ENCODE results near the gene TBC1D5.
"Not testable (repeated sequence)": the region's sequence is repeated elsewhere in the genome, so short reads cannot be mapped to it uniquely, and the experiment has no call there.

DNA sequence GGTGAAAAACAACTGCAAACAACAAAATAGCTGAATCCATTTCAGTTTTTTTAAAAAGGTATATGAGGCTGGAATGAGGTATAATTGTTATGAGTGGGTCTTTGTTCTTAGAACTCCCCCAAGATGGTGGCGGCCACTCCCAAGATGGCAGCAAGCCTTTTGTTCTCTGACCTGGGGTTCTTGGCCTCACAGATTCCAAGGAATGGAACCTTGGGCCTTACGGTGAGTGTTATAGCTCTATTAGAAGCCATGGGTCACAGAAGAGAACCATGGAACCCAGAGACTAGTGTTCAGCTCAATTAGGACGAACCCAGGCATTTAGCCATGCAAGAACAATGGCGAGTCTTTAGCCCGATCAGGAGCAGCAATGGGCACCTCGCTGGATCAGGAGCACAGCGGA lies 7.1 kb downstream of the TBC1D5 start:
- TF ChIP-seq, protein P1, sequence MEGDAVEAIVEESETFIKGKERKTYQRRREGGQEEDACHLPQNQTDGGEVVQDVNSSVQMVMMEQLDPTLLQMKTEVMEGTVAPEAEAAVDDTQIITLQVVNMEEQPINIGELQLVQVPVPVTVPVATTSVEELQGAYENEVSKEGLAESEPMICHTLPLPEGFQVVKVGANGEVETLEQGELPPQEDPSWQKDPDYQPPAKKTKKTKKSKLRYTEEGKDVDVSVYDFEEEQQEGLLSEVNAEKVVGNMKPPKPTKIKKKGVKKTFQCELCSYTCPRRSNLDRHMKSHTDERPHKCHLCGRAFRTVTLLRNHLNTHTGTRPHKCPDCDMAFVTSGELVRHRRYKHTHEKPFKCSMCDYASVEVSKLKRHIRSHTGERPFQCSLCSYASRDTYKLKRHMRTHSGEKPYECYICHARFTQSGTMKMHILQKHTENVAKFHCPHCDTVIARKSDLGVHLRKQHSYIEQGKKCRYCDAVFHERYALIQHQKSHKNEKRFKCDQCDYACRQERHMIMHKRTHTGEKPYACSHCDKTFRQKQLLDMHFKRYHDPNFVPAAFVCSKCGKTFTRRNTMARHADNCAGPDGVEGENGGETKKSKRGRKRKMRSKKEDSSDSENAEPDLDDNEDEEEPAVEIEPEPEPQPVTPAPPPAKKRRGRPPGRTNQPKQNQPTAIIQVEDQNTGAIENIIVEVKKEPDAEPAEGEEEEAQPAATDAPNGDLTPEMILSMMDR (IDR thresholded peaks at IDR 0.05): not testable (repeated sequence)
- TF ChIP-seq EZH2, EZH2phosphoT487 (IDR thresholded peaks at IDR 0.05): not testable (repeated sequence)

All from neural progenitor cell (in vitro differentiated cells).